Measurements from ENCODE around the gene DPP6.

GRCh38 chr7:154627646-154628290 lies 575.6 kb downstream of the DPP6 start:
- TF ChIP-seq CTCF (optimal IDR thresholded peaks at IDR 0.05 in 1 of 3, IDR thresholded peaks at IDR 0.05 in 1 of 3, conservative IDR thresholded peaks at IDR 0.05 in 1 of 3; ENCODE audit: extremely low read depth in 1 of 3, insufficient read depth in 2 of 3, low read length in 3 of 3), result no peak
- no peak for TF ChIP-seq EZH2 (IDR thresholded peaks at IDR 0.05; ENCODE audit: low read length)

Data from keratinocyte (primary cell).